GM23338 (cell line): Measurements from ENCODE around the gene TK1.

Experiments used
- EZH2phosphoT487 ChIP-seq: fragments of 200-600 bp; sonication (generic); IDR thresholded peaks from one replicate; pipeline ENCODE4 v1.8.1; 2018; ENCODE audit warnings: antibody characterized with exemption; ENCODE audit not compliant: unreplicated experiment
- NANOG ChIP-seq: IDR thresholded peaks from 2 replicates; pipeline ENCODE4 v1.6.1; 2016; ENCODE audit warnings: antibody characterized with exemption, borderline replicate concordance
- POLR2AphosphoS5 ChIP-seq: IDR thresholded peaks from 2 replicates; pipeline ENCODE4 v1.6.1; 2016; ENCODE audit warnings: antibody characterized with exemption, low read depth
- TF ChIP-seq, protein P1 (sequence below), 2 experiments: fragments of 200-600 bp in 1 of 2; sonication (generic) in 1 of 2; conservative IDR thresholded peaks; 2 replicates each; pipeline versions ENCODE4 v1.5.1 to v1.6.1; 2016 to 2017; ENCODE audit warnings: antibody characterized with exemption in 2 of 2, low read depth in 2 of 2, mild to moderate bottlenecking in 2 of 2, moderate library complexity in 1 of 2

DNA sequence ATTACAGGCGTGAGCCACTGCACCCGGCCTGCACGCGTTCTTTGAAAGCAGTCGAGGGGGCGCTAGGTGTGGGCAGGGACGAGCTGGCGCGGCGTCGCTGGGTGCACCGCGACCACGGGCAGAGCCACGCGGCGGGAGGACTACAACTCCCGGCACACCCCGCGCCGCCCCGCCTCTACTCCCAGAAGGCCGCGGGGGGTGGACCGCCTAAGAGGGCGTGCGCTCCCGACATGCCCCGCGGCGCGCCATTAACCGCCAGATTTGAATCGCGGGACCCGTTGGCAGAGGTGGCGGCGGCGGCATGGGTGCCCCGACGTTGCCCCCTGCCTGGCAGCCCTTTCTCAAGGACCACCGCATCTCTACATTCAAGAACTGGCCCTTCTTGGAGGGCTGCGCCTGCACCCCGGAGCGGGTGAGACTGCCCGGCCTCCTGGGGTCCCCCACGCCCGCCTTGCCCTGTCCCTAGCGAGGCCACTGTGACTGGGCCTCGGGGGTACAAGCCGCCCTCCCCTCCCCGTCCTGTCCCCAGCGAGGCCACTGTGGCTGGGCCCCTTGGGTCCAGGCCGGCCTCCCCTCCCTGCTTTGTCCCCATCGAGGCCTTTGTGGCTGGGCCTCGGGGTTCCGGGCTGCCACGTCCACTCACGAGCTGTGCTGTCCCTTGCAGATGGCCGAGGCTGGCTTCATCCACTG, 27.3 kb upstream of the TK1 start, which contains the start of gene BIRC5:
- TF ChIP-seq NANOG (no peak), EZH2phosphoT487 (no peak), POLR2AphosphoS5 (peak; percentile 77)
- TF ChIP-seq, protein P1, sequence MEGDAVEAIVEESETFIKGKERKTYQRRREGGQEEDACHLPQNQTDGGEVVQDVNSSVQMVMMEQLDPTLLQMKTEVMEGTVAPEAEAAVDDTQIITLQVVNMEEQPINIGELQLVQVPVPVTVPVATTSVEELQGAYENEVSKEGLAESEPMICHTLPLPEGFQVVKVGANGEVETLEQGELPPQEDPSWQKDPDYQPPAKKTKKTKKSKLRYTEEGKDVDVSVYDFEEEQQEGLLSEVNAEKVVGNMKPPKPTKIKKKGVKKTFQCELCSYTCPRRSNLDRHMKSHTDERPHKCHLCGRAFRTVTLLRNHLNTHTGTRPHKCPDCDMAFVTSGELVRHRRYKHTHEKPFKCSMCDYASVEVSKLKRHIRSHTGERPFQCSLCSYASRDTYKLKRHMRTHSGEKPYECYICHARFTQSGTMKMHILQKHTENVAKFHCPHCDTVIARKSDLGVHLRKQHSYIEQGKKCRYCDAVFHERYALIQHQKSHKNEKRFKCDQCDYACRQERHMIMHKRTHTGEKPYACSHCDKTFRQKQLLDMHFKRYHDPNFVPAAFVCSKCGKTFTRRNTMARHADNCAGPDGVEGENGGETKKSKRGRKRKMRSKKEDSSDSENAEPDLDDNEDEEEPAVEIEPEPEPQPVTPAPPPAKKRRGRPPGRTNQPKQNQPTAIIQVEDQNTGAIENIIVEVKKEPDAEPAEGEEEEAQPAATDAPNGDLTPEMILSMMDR (conservative IDR thresholded peaks at IDR 0.05; ENCODE audit: low read depth in 2 of 2), result peak; percentile 9 to 35; a peak in 2 of 4 replicates
